Stimulated activated naive CD8-positive, alpha-beta T cell treated with anti-CD3 and anti-CD28 coated beads, Interleukin-15, Interleukin-2, amounts not matched to agents 100 ng/mL and 50 ng/mL, for 24 hours (primary cell): ENCODE results near the gene CENPF.

ENCODE experiments used
- H3K27ac Mint-ChIP-seq: one replicate; pipeline ENCODE4 v1.8.0; 2021; ENCODE audit warnings: mild to moderate bottlenecking, mixed read lengths
- H3K27me3 Mint-ChIP-seq: one replicate; pipeline ENCODE4 v1.8.0; 2021; ENCODE audit warnings: mixed read lengths
- H3K36me3 Mint-ChIP-seq: one replicate; pipeline ENCODE4 v1.8.0; 2021; ENCODE audit warnings: low read depth, mixed read lengths
- H3K4me1 Mint-ChIP-seq: one replicate; pipeline ENCODE4 v1.8.0; 2021; ENCODE audit warnings: low read depth, mixed read lengths
- H3K4me3 Mint-ChIP-seq: one replicate; pipeline ENCODE4 v1.8.0; 2021; ENCODE audit warnings: mild to moderate bottlenecking, mixed read lengths
- H3K9me3 Mint-ChIP-seq: one replicate; pipeline ENCODE4 v1.8.0; 2021; ENCODE audit warnings: mixed read lengths

The CENPF gene

GRCh38 chr1:214602764-214603657, at the start of gene CENPF:
CENPF (plus strand) TSS chr1:214603195; CDS start chr1:214613755, 10,560 bp downstream.
- H3K4me3 Mint-ChIP-seq: peak within 1 kb of the TSS; percentile 93
- peak within 1 kb of the TSS; percentile 91 for H3K27ac Mint-ChIP-seq
- H3K4me1 Mint-ChIP-seq: peaks cover 22% of the 10 kb centered on the region
- H3K27me3 Mint-ChIP-seq: no peaks in the 10 kb centered on the region
- H3K36me3 Mint-ChIP-seq: no peaks in the 10 kb centered on the region
- H3K9me3 Mint-ChIP-seq: no peaks in the 10 kb centered on the region

DNA sequence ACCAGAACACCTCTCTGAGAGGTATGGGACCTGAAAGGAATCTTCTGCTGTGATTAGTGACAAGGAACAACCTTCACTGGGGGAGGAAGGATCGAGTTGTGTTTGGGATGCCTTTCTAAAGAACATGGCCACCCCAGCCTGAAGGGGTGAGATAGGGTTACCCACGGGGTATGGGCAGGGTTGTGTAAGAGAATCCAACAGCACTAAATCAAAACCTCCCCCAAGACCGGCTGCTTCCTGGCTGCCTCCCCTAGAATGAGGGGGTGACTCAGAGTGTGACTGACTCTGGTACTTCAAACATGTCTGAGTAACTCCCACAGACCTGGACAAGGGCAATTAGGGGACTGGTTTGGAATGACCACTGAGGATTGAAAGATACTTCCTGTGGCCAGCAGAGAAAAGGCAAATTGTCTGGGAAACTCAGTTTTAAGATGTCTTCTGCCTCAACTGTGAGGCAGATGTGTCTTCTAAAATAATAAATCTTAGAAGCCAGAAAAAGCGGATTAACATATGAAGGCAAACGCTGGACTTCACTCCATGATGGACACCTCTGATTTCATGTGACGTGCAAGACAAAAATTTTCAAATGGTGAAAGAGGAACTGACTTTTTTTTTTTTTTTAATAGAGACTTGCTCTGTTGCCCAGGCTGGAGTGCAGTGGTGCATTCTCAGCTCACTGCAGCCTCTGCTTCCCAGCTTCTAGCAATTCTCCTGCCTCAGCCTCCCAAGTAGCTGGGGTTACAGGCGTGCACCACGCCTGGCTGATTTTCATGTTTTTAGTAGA, 44.9 kb upstream of the CENPF start:
- Mint-ChIP-seq H3K4me3 (no peak overlapping the region), H3K27ac (no peak overlapping the region), H3K4me1 (no peaks in the 10 kb centered on the region), H3K9me3 (no peaks in the 10 kb centered on the region), H3K27me3 (peaks cover 43% of the 10 kb centered on the region), H3K36me3 (no peaks in the 10 kb centered on the region)

- no peak overlapping the region for H3K4me3 Mint-ChIP-seq
- H3K27ac Mint-ChIP-seq: no peak overlapping the region
- H3K4me1 Mint-ChIP-seq: peaks cover 8% of the 10 kb centered on the region
- no peaks in the 10 kb centered on the region for H3K36me3 Mint-ChIP-seq
- H3K9me3 Mint-ChIP-seq: no peaks in the 10 kb centered on the region
- H3K27me3 Mint-ChIP-seq: peaks cover 35% of the 10 kb centered on the region
Observed at GRCh38 chr1:214563881-214564280, 39.1 kb upstream of the CENPF start.

DNA sequence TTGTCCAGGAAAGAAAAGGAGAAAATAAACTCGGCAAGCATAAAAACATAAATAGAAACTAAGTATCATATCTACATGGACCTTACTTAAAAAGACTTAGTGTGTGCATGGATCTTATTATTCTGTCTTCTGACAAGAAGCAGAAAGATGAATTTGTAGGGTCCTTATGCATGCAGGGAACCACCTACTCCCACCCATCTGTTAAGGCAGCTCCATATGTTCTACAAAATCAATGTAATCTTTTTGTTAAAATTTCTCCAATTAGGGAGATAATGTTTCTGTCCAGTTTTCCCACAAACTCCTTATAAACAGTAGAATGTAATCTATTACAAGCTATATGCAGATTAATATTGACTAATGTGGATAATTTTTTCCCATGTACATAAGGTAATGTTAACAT, 37.7 kb upstream of the CENPF start:
- Mint-ChIP-seq H3K27me3 (peaks cover 32% of the 10 kb centered on the region), H3K9me3 (no peaks in the 10 kb centered on the region), H3K36me3 (no peaks in the 10 kb centered on the region), H3K27ac (no peak overlapping the region), H3K4me3 (no peak overlapping the region), H3K4me1 (peaks cover 13% of the 10 kb centered on the region)

DNA sequence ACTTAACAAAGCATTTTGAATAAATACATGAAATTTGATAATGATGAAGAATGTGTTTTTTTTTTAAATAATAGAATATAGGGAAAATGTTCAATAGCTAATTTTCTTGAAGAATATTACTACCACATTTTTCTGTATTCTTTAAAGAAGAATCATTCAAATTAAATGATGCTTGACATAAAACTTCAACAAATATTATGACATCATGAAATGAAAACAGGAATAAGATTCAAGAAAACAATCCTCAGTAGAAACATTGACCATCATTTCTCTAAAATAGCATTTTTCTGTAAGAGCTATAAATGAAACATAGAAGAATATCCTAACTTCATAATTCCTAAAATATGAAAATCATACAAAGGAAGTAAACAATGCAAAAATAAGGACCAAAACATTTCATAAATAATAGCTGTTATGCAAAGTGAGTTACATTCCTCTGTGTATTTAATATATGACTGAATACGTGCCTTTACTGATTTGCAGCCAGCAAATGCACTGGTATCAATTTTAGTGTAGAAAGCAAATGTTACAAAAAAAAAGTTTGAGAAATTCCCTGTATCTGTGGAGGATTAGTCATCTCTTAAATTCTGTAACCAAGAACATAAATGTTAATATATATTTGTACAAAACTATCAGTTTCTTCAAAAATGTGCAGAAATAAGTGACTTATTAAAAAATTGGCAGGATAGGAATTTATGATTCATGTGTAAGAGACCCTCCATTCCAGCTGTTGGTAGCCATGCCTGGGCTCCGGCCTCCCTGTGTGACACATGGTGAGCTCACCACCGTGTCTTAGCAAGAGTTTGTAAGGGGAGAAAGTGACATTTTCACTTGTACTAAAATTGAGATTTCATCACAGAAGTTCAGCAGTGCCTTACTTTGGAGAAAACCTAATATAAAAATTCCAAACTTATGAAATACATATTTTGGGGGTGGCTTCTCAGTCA, 36.6 kb upstream of the CENPF start:
- Mint-ChIP-seq H3K27me3 (peaks cover 26% of the 10 kb centered on the region), H3K4me3 (no peak overlapping the region)

GRCh38 chr1:214567481-214567980, 35.5 kb upstream of the CENPF start:
- Mint-ChIP-seq H3K4me3 (no peak overlapping the region), H3K27me3 (peaks cover 16% of the 10 kb centered on the region), H3K9me3 (no peaks in the 10 kb centered on the region), H3K36me3 (no peaks in the 10 kb centered on the region), H3K4me1 (peaks cover 13% of the 10 kb centered on the region), H3K27ac (no peak overlapping the region)

More for the DNA sequence above, 36.6 kb upstream of the CENPF start:
- H3K4me1 Mint-ChIP-seq: peaks cover 13% of the 10 kb centered on the region
- H3K36me3 Mint-ChIP-seq: no peaks in the 10 kb centered on the region
- H3K27ac Mint-ChIP-seq: no peak overlapping the region
- H3K9me3 Mint-ChIP-seq: no peaks in the 10 kb centered on the region

- H3K4me3 Mint-ChIP-seq: no peak overlapping the region
- no peaks in the 10 kb centered on the region for H3K9me3 Mint-ChIP-seq
- H3K27me3 Mint-ChIP-seq: peaks cover 14% of the 10 kb centered on the region
- no peaks in the 10 kb centered on the region for H3K36me3 Mint-ChIP-seq
- peaks cover 13% of the 10 kb centered on the region for H3K4me1 Mint-ChIP-seq
- no peak overlapping the region for H3K27ac Mint-ChIP-seq
Observed at GRCh38 chr1:214568328-214568727, 34.7 kb upstream of the CENPF start.

GRCh38 chr1:214569357-214570004, 33.5 kb upstream of the CENPF start:
- no peak overlapping the region for H3K4me3 Mint-ChIP-seq
- H3K9me3 Mint-ChIP-seq: peaks cover 1% of the 10 kb centered on the region
- H3K4me1 Mint-ChIP-seq: peaks cover 13% of the 10 kb centered on the region
- H3K27ac Mint-ChIP-seq: no peak overlapping the region
- H3K27me3 Mint-ChIP-seq: peaks cover 14% of the 10 kb centered on the region
- no peaks in the 10 kb centered on the region for H3K36me3 Mint-ChIP-seq

GRCh38 chr1:214570442-214570841, 32.6 kb upstream of the CENPF start:
- Mint-ChIP-seq H3K9me3 (peaks cover 6% of the 10 kb centered on the region), H3K4me1 (peaks cover 13% of the 10 kb centered on the region), H3K4me3 (no peak overlapping the region), H3K36me3 (no peaks in the 10 kb centered on the region), H3K27me3 (peaks cover 9% of the 10 kb centered on the region), H3K27ac (no peak overlapping the region)

GRCh38 chr1:214571281-214571680, 31.7 kb upstream of the CENPF start:
- H3K27ac Mint-ChIP-seq: no peak overlapping the region
- H3K27me3 Mint-ChIP-seq: peaks cover 7% of the 10 kb centered on the region
- peaks cover 6% of the 10 kb centered on the region for H3K36me3 Mint-ChIP-seq
- no peak overlapping the region for H3K4me3 Mint-ChIP-seq
- H3K9me3 Mint-ChIP-seq: peaks cover 12% of the 10 kb centered on the region
- H3K4me1 Mint-ChIP-seq: peaks cover 13% of the 10 kb centered on the region

DNA sequence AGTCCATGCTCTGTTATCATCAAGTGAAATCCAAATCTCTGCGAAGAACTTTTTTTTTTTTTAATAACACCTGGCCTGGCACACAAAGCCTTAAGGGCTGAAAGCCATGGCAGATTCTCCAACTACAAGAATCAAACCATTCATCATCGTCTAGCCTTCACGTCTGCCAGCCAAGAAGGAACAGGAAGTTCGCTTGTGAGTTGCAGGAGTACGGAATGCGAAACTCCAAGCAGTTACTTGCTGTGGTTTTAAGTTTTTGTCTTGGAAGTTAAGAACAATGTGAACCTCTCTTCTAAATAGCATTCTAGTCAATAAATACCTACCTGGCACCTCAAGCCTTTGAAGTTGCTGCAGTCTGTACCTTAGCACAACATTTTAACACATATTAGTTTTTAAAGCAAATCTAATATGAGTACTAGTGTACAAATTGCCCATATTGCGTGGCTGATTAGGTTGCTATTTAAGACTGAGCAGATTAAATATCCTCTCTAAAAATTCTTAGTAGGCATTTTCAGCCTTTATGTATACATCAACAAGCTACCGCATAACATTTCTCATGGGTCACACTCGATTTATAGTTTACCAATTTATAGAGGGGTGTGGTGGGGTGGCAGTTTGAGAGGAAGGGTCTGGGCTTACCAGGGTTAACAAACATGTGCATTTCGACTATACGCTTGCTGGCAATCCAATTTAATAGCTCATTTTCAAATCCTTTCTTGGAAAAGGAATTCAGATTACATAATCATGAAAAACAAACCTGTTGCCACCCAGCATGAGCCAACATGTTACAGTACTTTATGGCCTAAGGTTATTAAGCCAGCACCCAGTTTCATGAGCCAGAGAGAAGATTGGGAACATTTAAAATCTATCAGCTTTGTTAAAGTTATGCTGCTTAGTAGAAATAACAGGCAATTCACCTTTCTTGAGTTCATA, 29.3 kb upstream of the CENPF start:
- H3K27me3 Mint-ChIP-seq: peaks cover 7% of the 10 kb centered on the region
- H3K27ac Mint-ChIP-seq: no peak overlapping the region
- H3K36me3 Mint-ChIP-seq: peaks cover 12% of the 10 kb centered on the region
- H3K4me1 Mint-ChIP-seq: peaks cover 4% of the 10 kb centered on the region
- no peak overlapping the region for H3K4me3 Mint-ChIP-seq
- peaks cover 17% of the 10 kb centered on the region for H3K9me3 Mint-ChIP-seq

DNA sequence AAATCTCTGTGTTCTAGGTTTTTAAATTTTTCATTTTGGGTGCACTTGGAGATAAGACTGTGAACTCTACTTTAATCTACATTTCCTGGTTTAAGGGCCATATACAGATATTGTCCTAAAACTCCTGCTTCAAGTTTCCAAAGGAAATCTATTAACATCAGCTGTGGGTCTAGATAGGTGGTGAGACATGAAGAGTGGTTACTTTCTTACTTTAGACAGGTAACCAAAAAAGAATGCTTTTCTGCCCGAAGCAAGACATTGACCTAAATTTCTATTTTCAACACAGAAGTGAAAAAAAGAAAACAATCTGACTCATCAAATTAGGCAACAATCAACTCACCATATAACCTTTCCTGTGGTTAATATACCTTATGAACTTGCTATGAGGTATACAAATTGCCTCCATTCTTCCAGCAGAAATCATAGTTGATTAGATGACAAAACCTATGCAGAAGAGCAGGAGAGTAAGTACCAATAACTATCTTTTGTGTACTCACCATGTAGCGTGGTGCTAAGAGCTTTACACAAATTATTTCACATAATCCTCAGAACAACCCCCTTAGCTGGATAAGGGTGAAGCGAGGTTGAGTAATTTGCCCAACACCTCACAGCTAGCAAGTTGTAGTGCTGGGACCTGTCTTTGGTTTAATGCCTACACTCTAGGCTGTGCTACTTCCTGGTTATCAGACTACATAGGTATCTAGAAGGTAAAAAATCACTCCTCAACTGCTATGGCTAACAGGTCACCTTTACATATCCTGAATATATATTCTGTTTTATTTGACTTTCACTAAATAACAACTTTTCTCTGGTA, 28.2 kb upstream of the CENPF start:
- H3K36me3 Mint-ChIP-seq: peaks cover 12% of the 10 kb centered on the region
- H3K4me3 Mint-ChIP-seq: no peak overlapping the region
- H3K27me3 Mint-ChIP-seq: no peaks in the 10 kb centered on the region
- H3K4me1 Mint-ChIP-seq: no peaks in the 10 kb centered on the region
- H3K27ac Mint-ChIP-seq: no peak overlapping the region
- peaks cover 17% of the 10 kb centered on the region for H3K9me3 Mint-ChIP-seq
